ENCODE measurements around the gene SYCP2. TPM values are rescaled to one million over a fixed set of nuclear protein-coding genes. Genes with fewer than 3 reads are reported as not detected.

Gene SYCP2
- polyA plus RNA-seq, 1 of the 3 experiments (the other 2 are of a cell fraction): 0.76 TPM

DNA sequence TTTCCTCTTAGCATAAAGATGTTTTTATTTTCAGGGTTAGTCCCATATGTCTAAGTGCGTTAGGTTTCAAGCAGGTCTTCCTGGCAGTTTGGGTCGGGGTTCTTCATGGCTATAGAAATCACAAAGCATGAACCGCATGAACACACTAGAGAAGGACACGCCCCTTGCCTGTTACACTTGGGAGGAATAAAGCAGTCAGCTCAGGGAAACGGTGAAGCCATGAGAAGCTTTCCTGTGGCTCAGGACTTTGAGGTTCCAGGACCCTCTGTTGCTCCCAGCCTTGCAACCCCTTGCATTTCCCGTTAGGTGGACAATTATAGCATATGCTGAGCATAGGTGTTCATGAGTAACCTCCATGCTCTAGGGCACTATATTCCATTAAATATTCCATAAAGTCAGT, 96.7 kb downstream of the SYCP2 start:
- Histone ChIP-seq H3K4me2 (no peak overlapping the region), H3K9ac (no peak overlapping the region), H3K27me3 (ENCODE audit: insufficient read depth) (no peaks in the 10 kb centered on the region), H3F3A (replicated peaks; ENCODE audit: insufficient read depth) (peaks cover 8% of the 10 kb centered on the region), H3K4me3 (ENCODE audit: low read depth in 2 of 2, low read length in 1 of 2) (no peak overlapping the region), H2AFZ (ENCODE audit: low read depth) (no peak overlapping the region), H3K4me1 (ENCODE audit: control insufficient read depth in 1 of 2, insufficient read depth in 2 of 2, low read depth in 1 of 2, low read length in 1 of 2) (peaks cover 0 to 17% of the 10 kb centered on the region in 2 experiments; a peak in 1 of 4 replicates), H3K79me2 (ENCODE audit: insufficient read depth) (no peaks in the 10 kb centered on the region), H3K9me2 (no peaks in the 10 kb centered on the region), H3K9me3 (no peaks in the 10 kb centered on the region), H3K36me3 (replicated peaks in 1 of 2; ENCODE audit: control insufficient read depth in 1 of 2, insufficient read depth in 2 of 2, low read length in 1 of 2) (no peaks in the 10 kb centered on the region), H3K27ac (ENCODE audit: low read depth in 2 of 2, low read length in 1 of 2) (no peak overlapping the region), H4K20me1 (ENCODE audit: insufficient read depth) (no peaks in the 10 kb centered on the region)
- TF ChIP-seq FOXJ3 (CRISPR knock-in tag; IDR thresholded peaks at IDR 0.05) (no peak), POLR2AphosphoS5 (IDR thresholded peaks at IDR 0.05; ENCODE audit: low read depth, low read length) (no peak), RXRA (IDR thresholded peaks at IDR 0.05; ENCODE audit: borderline replicate concordance, low read depth) (no peak), FOXM1 (IDR thresholded peaks at IDR 0.05; ENCODE audit: low read depth) (no peak), SIN3A (IDR thresholded peaks at IDR 0.05; ENCODE audit: borderline replicate concordance, low read depth, low read length) (no peak), EZH2phosphoT487 (IDR thresholded peaks at IDR 0.05; ENCODE audit: borderline replicate concordance, low read depth) (no peak), GABPA (IDR thresholded peaks at IDR 0.05; ENCODE audit: low read depth) (no peak), MXI1 (IDR thresholded peaks at IDR 0.05; ENCODE audit: low read depth, low read length) (no peak)
- TF ChIP-seq, protein P1, sequence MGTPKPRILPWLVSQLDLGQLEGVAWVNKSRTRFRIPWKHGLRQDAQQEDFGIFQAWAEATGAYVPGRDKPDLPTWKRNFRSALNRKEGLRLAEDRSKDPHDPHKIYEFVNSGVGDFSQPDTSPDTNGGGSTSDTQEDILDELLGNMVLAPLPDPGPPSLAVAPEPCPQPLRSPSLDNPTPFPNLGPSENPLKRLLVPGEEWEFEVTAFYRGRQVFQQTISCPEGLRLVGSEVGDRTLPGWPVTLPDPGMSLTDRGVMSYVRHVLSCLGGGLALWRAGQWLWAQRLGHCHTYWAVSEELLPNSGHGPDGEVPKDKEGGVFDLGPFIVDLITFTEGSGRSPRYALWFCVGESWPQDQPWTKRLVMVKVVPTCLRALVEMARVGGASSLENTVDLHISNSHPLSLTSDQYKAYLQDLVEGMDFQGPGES (IDR thresholded peaks at IDR 0.05; ENCODE audit: low read depth, low read length): no peak
- ChIA-PET POLR2A (no interaction called here), CTCF (interaction anchor here (2.3 to 9.3 kb wide), 2 partner anchors 13 to 53 kb away, joined by 12 to 111 read pairs; no protein-coding TSS in a partner anchor)
- WGBS (ENCODE audit: low lambda C conversion rate): 59% methylated on average over 6 of the region's 6 CpGs
- no peak for DNase-seq

- H3K9ac ChIP-seq: no peak overlapping the region
- peak overlapping the region; percentile 71 for H3K4me2 ChIP-seq
- H3K9me2 ChIP-seq: no peaks in the 10 kb centered on the region
- ChIA-PET CTCF (interaction anchor here (2.3 to 9.3 kb wide), 2 partner anchors 14 to 52 kb away, joined by 12 to 111 read pairs; no protein-coding TSS in a partner anchor), POLR2A (no interaction called here)
- peak overlapping the region; percentile 31 to 45; a peak in 3 of 4 replicates for H3K4me3 ChIP-seq (ENCODE audit: low read depth in 2 of 2, low read length in 1 of 2)
- H2AFZ ChIP-seq (ENCODE audit: low read depth): peak overlapping the region; percentile 49
- WGBS (ENCODE audit: low lambda C conversion rate): 24% methylated on average over 10 of the region's 16 CpGs
- peaks cover 0 to 17% of the 10 kb centered on the region in 2 experiments; a peak in 1 of 4 replicates for H3K4me1 ChIP-seq (ENCODE audit: control insufficient read depth in 1 of 2, insufficient read depth in 2 of 2, low read depth in 1 of 2, low read length in 1 of 2)
- no peaks in the 10 kb centered on the region for H3K79me2 ChIP-seq (ENCODE audit: insufficient read depth)
- no peaks in the 10 kb centered on the region for H3K27me3 ChIP-seq (ENCODE audit: insufficient read depth)
- H3K9me3 ChIP-seq: no peaks in the 10 kb centered on the region
- peak; percentile 72 for DNase-seq
- peak overlapping the region in 1 of 2 experiments; percentile 64; a peak in 1 of 4 replicates for H3K27ac ChIP-seq (ENCODE audit: low read depth in 2 of 2, low read length in 1 of 2)
- H3K36me3 ChIP-seq (replicated peaks in 1 of 2; ENCODE audit: control insufficient read depth in 1 of 2, insufficient read depth in 2 of 2, low read length in 1 of 2): no peaks in the 10 kb centered on the region
- H4K20me1 ChIP-seq (ENCODE audit: insufficient read depth): no peaks in the 10 kb centered on the region
- peaks cover 8% of the 10 kb centered on the region for H3F3A ChIP-seq (replicated peaks; ENCODE audit: insufficient read depth)
- no peak; the same call in none of the 2 replicates for TF ChIP-seq MXI1 (IDR thresholded peaks at IDR 0.05; ENCODE audit: low read depth, low read length)
- TF ChIP-seq RAD21 (IDR thresholded peaks at IDR 0.05; ENCODE audit: low read length): no peak
- TF ChIP-seq FOSL2 (IDR thresholded peaks at IDR 0.05; ENCODE audit: borderline replicate concordance, low read depth): no peak
- TF ChIP-seq TCF12 (IDR thresholded peaks at IDR 0.05): no peak
- no peak for TF ChIP-seq TEAD4 (IDR thresholded peaks at IDR 0.05; ENCODE audit: borderline replicate concordance, insufficient read depth)
- TF ChIP-seq GATA2 (CRISPR knock-in tag; IDR thresholded peaks at IDR 0.05): no peak
- TF ChIP-seq EZH2phosphoT487 (IDR thresholded peaks at IDR 0.05; ENCODE audit: borderline replicate concordance, low read depth): no peak
- no peak for TF ChIP-seq NRF1 (IDR thresholded peaks at IDR 0.05; ENCODE audit: low read depth, low read length)
- no peak for TF ChIP-seq FOXJ3 (CRISPR knock-in tag; IDR thresholded peaks at IDR 0.05)
- TF ChIP-seq USF2 (IDR thresholded peaks at IDR 0.05; ENCODE audit: borderline replicate concordance, low read depth, low read length): no peak
- no peak for TF ChIP-seq USF1 (IDR thresholded peaks at IDR 0.05; ENCODE audit: borderline replicate concordance, low read depth)
- TF ChIP-seq MAX (IDR thresholded peaks at IDR 0.05; ENCODE audit: low read depth): no peak
- TF ChIP-seq MEF2A (IDR thresholded peaks at IDR 0.05; ENCODE audit: borderline replicate concordance, low read depth): no peak
- TF ChIP-seq CHD2 (IDR thresholded peaks at IDR 0.05; ENCODE audit: low read length, partially characterized antibody): no peak
- TF ChIP-seq EP300 (IDR thresholded peaks at IDR 0.05; ENCODE audit: borderline replicate concordance in 1 of 2, low read depth in 1 of 2, low read length in 1 of 2): no peak
- TF ChIP-seq GABPA (IDR thresholded peaks at IDR 0.05; ENCODE audit: low read depth): no peak
Measured at GRCh38 chr20:59835448-59836395, 97.7 kb downstream of the SYCP2 start.
